Measurements from ENCODE around the gene LGI4. TPM values are rescaled to one million over a fixed set of nuclear protein-coding genes. Genes with fewer than 3 reads are reported as not detected.

Gene LGI4
- total and polyA plus RNA-seq, 2 experiments from 2014 or later = 3.4 to 4.3 TPM

GRCh38 chr19:35106291-35106583 lies 28.6 kb downstream of the LGI4 start (continued):
- TF ChIP-seq ZNF462 (CRISPR knock-in tag; IDR thresholded peaks at IDR 0.05) (no peak), STAT1 (IDR thresholded peaks at IDR 0.05; ENCODE audit: unreplicated experiment) (no peak)

- Histone ChIP-seq H3K4me3 (no peak overlapping the region), H3K4me2 (no peak overlapping the region), H3K27ac (ENCODE audit: low read depth) (no peak overlapping the region), H4K20me1 (replicated peaks; ENCODE audit: insufficient read depth) (no peaks in the 10 kb centered on the region), H3K9me2 (ENCODE audit: insufficient read depth) (no peaks in the 10 kb centered on the region), H3K27me3 (ENCODE audit: insufficient read depth) (no peaks in the 10 kb centered on the region), H3F3A (replicated peaks; ENCODE audit: low read depth) (no peaks in the 10 kb centered on the region), H3K4me1 (ENCODE audit: insufficient read depth) (peaks cover 1% of the 10 kb centered on the region; the same call in 1 of the 2 replicates), H3K36me3 (ENCODE audit: insufficient read depth) (no peaks in the 10 kb centered on the region), H3K79me2 (replicated peaks; ENCODE audit: insufficient read depth) (no peaks in the 10 kb centered on the region), H2AFZ (no peak overlapping the region)
- peaks cover 11% of the 10 kb centered on the region; the same call in 1 of the 3 replicates for H3K36me3 Mint-ChIP-seq (ENCODE audit: low read depth)
- H3K4me3 Mint-ChIP-seq = no peak overlapping the region
- H3K9me3 Mint-ChIP-seq = no peaks in the 10 kb centered on the region; the same call in 1 of the 3 replicates
- ATAC-seq = no peak
- TF ChIP-seq JUNB (IDR thresholded peaks at IDR 0.05; ENCODE audit: unreplicated experiment) (no peak), ZNF114 (CRISPR knock-in tag; IDR thresholded peaks at IDR 0.05) (no peak)
- peaks cover 19% of the 10 kb centered on the region for H3K27me3 Mint-ChIP-seq (ENCODE audit: insufficient read depth, low read depth, poor library complexity)
- H3K27ac Mint-ChIP-seq = no peak overlapping the region
- peaks cover 8% of the 10 kb centered on the region for H3K4me1 Mint-ChIP-seq
- DNase-seq (ENCODE audit: low spot score) = no peak
Measured at GRCh38 chr19:35105411-35106290, 29.2 kb downstream of the LGI4 start.

Data from GM23338 (cell line).